Activated CD4-positive, alpha-beta T cell treated with anti-CD3 and anti-CD28 coated beads, Interleukin-2, amount 50 U/mL, for 4 hours (primary cell): ENCODE measurements around the gene HCFC1R1.

Source experiments
- DNase-seq, 2 experiments: peaks; one replicate each; pipeline ENCODE4 v3.0.0-alpha.2; 2020

Gene HCFC1R1

DNA sequence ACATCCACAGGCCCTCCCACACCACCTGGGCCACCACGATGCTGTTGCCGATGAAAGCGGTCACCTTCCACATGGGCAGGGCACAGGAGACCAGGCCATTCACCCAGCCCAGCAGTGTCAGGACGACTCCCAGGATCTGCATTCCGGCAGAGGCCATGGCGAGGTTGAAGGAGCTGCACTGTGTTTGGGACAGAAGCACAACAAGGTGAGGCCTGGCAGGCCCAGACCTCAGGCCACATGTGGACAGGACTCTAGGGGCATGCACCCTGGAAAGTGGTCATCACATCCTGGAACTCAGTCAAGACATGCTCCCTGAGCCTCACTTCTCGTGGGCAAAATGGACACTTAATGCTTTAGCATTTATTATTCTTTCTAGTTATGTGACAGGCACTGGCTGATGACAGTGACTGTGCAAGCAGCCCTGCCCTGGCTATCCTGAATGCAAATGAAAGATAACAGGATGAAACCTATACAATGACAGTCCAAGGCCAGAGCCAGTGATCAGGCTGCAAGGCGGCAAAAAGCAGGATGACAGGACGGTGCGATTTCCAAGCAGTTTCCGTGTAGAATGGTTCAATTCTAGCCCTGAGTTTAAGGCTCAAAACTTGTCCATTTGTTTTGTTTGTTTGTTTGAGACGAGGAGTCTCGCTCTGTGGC lies 7.7 kb downstream of the HCFC1R1 start:
- no peak for DNase-seq

GRCh38 chr16:3014971-3015370 lies 8.8 kb downstream of the HCFC1R1 start:
- no peak for DNase-seq

DNA sequence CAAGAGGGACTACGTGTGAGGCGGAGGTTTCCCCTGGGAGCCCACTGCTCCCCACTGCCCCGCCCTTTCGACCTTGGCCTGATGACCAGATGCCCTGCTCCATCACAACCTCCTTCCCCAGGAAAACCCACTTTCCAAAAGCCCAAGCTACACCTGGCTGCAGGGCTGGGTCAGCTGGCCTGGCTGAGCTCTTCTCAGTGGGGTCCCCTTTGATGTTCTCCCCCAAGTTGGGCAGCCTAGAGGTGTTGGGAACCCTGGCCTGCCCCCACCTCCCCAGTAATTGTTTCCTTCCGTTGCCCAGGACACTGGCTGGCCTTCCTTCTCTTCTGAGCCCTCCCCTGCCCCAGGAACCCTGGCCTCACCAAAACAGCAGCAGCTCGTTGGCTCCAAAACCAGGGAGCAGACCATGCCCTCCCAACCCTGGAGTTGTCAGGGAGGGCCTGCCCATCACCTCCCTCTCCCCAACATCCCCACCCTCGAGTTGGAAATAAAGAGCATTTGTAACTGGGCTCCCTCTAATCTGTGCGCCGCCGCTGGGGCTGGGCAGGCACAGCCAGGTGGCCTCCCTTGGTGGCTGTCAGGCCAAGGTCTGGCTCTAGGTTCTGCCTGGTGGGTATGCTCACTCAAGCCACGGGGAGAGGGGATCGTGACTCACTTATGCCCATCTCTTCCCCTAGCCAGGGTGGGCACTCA lies 9.6 kb downstream of the HCFC1R1 start:
- DNase-seq, result no peak

GRCh38 chr16:3013491-3013951 lies 10.2 kb downstream of the HCFC1R1 start:
- DNase-seq, result no peak

DNA sequence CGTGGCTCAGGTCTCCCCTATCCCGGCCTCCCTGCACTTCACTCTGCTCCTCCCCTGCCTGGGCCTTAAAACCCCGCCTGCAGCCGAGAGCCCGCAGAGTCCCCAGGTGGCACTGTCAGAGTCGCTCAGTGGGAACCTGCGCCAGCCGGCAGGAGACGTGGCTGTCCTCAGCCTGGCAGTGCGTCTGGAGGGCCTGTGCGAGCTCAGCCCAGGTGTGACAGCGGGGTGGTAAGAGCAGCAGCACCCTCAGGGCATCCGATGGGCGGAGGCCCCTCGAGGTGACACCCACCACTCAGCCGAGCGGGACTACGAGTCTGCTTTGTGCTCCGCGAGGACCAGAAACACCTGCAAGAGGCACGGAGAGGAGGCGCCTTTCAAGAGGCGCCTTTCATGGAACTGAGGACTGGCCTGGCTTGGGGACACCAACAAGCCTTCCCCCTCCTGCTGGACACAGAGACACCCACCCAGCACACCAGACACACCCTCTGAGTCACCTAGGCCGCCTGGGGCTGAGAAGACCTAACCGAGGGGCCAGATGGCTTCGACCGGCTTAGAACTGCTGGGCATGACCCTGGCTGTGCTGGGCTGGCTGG lies 10.8 kb downstream of the HCFC1R1 start, which contains the start of gene CLDN9:
Gene CLDN9, plus strand, starts transcription at position 96 of the 593 bp plus-strand sequence. Its CDS starts 440 bp downstream, at position 536.
- DNase-seq, result no peak

- no peak for DNase-seq
Measured at GRCh38 chr16:3012246-3012645, 11.5 kb downstream of the HCFC1R1 start.

DNA sequence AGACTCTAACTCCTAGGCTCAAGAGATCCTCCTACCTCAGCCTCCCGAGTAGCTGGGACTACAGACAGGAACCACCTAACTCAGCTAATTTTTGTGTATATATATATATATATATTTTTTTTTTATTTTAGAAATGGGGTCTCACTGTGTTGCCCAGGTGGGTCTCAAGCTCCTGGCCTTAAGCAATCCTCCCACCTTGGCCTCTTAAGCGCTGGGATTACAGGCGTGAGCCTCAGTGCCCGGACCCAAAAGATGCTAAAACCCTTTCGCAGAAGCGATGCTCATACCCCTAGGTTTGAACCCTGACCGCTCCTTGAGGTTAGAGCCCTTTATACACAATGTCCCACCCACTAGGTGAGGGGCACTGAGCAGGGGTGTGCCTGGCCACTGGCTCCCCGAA lies 13.2 kb downstream of the HCFC1R1 start:
- DNase-seq, result no peak

- no peak for DNase-seq
Measured at GRCh38 chr16:3009568-3010390, 14.0 kb downstream of the HCFC1R1 start.

DNA sequence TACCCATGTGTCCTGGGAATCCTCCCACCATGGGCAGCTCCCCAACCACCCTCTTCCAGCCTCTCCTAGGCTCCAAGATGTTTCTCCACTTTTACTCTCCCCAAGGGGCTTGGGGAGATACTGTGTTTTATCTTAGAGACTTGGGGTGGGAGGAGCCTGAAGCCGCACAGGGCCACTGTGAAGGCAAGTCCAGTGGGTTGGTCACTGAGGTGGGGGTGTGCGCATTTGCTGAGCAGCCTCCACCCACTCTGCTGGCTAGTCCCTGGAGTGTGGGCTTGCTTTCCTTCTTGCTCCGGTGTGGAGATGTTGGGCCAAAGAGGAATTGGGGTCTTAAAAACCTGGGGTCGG lies 15.1 kb downstream of the HCFC1R1 start:
- DNase-seq, result no peak

- DNase-seq, result peak; percentile 18 to 28
Measured at GRCh38 chr16:3007957-3008689, 15.6 kb downstream of the HCFC1R1 start.

DNA sequence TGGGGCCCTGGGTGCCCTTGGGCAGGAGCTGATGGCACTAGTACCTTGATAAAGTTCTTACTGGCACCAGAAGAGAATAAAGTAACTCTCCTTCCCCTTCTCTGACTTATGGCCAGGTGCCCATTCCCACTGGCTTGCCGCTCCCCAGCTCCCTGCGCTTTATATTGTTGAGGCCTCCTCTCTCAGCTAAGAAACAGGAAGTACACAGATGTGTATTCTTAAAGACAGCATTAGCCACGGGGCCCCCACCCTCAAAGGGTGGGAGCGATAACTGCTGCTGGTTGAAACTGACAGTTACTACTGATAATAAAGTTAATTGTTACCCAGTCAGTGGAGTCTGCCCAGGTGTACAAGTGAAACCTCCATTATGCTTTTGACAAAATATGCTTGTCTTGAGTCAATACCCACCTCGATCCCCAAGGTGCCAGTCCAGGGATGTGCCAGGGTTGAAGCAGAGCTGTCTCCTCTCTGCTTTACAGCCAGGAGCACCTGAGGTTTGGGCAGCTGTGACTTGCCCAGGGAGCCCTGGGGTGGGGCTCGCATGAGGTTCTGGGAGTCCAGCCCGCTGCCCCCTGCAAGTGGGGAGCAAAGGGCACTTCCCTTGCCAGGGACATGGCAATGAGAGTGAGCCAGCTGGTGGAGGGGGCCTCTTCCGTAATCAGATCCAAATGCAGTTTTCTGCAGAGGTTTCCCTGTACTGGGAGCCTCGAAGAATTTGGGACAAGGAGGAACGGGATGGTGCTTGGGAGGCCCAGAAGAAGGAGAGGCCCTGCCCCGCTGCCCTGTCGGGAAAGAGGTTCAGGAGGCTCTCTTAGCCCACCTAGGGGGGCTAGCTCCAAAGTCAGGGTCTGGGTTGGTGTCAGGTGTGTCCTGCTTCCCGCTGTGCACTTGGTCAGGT lies 16.4 kb downstream of the HCFC1R1 start:
- no peak for DNase-seq

- DNase-seq, result no peak
Measured at GRCh38 chr16:3004781-3005284, 18.9 kb downstream of the HCFC1R1 start.

DNA sequence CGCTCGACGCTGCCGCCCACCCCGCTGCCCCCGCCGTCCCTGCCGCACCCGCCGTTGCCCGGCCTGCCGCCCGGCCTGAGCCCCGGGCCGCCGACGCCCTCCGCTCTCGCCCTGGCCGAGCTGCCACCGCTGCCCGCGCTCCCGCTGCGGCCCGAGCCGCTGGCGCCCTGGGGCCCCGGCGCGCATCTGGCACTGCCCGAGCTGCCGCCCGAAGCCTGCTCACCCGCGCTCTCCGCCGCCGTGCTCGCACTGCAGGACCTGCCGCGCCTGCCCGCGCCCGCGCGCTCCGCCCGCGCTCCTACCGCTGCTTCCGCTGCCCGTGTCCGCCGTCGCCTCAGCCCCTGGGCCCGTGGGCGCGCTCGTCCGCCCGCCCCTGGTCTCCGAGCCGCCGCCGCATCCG lies 19.4 kb downstream of the HCFC1R1 start:
- DNase-seq, result no peak

DNA sequence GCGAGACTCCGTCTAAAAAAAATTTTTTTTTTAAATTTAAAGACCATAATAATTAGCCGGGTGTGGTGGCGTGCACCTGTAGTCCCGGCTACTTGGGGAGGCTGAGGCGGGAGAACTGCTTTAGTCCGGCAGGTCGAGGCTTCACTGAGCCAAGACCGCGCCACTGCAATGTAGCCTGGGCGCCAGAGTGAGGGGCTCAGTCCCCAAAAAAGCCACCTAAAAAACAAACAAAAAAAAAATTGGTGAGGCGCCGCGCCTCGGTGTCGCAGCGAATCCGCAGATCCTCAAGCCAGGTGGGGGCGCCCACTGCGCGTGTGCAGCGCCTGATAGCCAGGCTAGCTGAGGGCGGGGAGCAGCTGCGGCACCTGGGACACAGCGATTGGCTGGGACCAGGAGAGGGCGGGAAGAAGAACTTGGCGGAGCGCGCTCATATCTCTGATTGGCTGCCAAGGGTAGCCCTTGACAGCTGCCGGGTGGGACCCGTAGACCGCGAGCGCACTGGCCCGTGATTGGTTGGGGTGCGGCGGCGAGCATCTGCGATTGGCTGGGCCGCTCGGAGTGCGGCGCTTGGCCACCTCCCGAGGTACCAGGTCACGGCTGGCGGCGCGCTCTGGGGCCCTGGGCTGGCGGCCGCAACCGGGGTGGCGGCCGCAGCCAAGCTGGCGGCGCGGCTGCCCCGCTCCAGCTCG lies 20.0 kb downstream of the HCFC1R1 start:
- DNase-seq, result peak; percentile 95

DNA sequence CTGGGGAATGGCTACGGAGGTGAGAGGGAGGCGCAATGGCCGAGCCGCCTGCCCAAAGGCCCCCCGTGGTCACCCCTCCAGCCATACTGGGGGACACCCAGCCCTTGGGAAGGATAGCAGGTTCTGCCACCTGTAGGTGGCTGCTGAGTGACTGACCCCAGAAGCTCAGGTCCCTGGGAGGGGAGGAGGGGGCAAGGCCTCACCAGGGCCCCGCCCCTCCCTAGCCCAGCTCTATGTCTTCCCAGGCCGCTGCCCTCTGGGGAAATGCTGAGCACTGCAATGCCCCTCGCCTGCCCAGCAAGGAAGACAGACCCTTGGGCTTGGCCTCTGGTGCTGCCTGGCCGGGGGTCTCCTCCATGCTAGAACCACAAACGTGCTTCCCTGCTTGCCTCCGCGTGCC lies 22.4 kb downstream of the HCFC1R1 start:
- no peak for DNase-seq

DNA sequence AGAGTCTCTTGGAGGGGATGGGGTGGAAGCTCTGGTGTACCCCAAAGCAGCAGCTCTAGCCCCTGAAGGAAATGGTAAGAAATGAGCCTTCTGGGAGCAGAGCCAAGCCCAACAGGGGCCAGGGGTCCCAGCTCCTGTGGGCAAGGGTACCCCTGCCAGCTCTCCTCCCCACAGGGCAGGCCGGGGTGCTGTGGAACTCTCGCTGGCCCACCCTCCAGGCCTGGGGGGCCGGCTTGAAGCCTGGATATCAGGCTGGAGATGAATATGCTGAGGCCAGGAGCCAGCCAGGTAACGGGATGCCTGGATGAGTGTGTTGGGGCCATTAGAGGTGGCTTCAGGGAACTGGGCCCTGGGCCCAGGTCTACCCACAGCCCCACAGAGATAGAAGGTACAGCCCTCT lies 23.2 kb downstream of the HCFC1R1 start:
- DNase-seq, result no peak

- no peak for DNase-seq
Measured at GRCh38 chr16:2999929-3000328, 23.8 kb downstream of the HCFC1R1 start.

DNA sequence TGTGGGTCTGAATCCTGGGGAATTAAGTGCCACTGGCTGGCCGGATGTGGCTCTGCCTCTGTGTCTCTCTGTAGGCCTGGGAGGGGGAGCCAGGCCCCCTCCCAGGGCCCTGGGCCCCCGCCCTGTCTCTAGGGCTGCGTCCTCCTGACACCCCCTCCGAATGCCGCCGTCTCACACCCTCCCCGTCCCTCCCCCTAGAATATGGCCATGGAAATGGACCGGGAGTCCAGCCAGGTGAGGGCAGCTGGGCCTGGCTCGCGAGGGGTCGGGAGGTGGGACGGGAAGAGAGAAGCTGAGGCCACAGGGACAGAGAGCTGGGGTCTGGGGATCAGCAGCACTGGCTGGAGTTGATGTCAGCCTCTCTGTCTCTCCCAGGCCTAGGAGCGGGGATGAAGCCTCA lies 27.4 kb downstream of the HCFC1R1 start:
- no peak for DNase-seq

DNA sequence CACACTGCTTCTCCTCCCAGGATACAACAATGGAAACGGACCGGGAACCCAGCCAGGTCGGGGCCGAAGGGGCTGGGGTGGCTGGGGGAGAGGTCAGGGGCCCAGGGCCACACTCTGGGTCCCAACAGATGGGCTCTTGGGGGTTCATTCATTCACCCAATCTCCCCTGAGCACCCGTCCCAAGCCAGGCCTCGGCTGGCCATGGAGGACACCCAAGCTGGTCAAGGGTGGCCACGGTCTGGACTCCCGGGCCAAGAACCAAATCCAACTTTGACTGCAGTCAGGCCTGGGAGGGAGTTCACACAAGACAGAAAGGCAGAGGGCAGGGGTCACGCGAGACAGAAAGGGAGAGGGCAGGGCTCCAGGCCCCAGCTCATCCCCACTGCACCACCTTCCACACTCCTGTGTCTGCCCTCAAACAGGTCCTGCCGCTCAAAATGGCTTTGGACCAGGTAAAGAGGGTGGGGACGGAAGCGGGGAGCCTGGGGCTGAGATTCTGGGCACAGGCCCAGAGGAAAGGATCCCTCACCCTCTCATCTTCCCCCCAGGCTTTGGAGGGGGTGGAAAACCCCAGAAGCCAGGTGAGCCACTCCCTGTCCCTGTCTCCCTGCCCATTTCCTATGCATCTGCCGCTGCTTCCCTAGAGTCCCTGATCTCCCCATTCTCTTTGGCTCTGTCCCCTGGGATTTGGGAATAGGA lies 31.2 kb downstream of the HCFC1R1 start:
- DNase-seq, result no peak
